ENCODE measurements around the gene COQ8B. TPM values are rescaled to one million over a fixed set of nuclear protein-coding genes. Genes with fewer than 3 reads are reported as not detected.

COQ8B gene
- total and polyA plus RNA-seq, 2 donors from 2014 or later = 45.8 to 55.3 TPM

DNA sequence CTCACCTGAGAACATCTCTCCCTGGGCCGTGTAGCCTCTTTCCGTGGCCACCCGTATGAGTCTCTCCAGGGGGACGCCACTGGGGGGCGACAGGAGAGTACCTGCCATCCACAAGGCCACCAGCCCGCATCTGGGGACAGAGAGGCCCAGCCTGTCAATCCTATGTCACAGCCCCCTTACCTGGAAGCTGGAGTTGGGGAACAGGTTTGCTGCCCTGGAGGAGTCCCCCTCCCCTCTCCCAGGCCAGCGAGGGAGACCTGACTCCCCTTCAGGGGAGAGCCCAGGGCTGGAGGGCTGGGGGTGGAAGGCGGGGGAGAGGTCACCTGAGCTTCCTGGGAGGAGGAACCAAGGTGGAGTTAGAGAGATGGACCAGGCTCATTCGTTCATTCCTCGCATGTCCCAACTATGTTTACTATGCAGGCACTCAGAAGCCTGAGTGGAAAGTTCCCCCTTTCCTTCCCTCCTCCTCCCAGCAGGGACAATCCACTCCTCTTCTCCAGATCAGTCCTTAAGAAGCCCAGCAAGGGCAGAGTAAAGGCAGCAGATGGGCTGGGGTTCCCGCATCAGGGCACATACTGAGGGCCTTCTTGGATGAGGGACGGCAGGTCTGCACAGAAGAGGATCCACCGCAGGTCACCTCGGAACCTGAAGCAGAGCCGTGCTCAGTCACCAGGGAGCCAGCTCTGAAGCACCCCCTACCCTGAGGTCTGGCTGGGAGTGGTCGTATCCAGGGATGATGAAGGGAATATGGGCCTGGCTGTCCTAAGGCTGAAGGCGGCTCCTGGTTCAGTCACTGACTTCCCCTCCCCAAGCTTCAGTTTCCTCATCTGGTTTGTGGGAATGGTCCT, 28.1 kb upstream of the COQ8B start:
- no peak overlapping the region for H3K27ac ChIP-seq (ENCODE audit: low read depth in 2 of 2, low read length in 2 of 2)
- H3K27me3 ChIP-seq (ENCODE audit: control insufficient read depth, insufficient read depth, low read length) = no peaks in the 10 kb centered on the region
- TF ChIP-seq, protein P1, sequence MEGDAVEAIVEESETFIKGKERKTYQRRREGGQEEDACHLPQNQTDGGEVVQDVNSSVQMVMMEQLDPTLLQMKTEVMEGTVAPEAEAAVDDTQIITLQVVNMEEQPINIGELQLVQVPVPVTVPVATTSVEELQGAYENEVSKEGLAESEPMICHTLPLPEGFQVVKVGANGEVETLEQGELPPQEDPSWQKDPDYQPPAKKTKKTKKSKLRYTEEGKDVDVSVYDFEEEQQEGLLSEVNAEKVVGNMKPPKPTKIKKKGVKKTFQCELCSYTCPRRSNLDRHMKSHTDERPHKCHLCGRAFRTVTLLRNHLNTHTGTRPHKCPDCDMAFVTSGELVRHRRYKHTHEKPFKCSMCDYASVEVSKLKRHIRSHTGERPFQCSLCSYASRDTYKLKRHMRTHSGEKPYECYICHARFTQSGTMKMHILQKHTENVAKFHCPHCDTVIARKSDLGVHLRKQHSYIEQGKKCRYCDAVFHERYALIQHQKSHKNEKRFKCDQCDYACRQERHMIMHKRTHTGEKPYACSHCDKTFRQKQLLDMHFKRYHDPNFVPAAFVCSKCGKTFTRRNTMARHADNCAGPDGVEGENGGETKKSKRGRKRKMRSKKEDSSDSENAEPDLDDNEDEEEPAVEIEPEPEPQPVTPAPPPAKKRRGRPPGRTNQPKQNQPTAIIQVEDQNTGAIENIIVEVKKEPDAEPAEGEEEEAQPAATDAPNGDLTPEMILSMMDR (IDR thresholded peaks at IDR 0.05; ENCODE audit: borderline replicate concordance, extremely low read depth, insufficient read depth) = peak; percentile 6
- H3K9me3 ChIP-seq (ENCODE audit: control insufficient read depth in 2 of 3, insufficient read depth in 1 of 3, low read length in 3 of 3) = no peaks in the 10 kb centered on the region
- intact Hi-C loops (cut with DNase I) = no loop called here
- FAIRE-seq (no peak), DNase-seq (peak in 4 of 5 donors; percentile 44 to 70 (median 50))
- peaks cover 0 to 4% (median 0%) of the 10 kb centered on the region in 3 donors for H3K36me3 ChIP-seq (ENCODE audit: control insufficient read depth in 2 of 3, insufficient read depth in 3 of 3, low read length in 3 of 3)
- peaks cover 0 to 11% (median 7%) of the 10 kb centered on the region in 3 donors for H3K4me1 ChIP-seq (ENCODE audit: control insufficient read depth in 2 of 3, insufficient read depth in 2 of 3, low read depth in 1 of 3, low read length in 3 of 3)
- H3K9ac ChIP-seq (ENCODE audit: low read length in 3 of 3) = peak overlapping the region in 1 of 3 donors; percentile 12
- H3K4me3 ChIP-seq (ENCODE audit: low read length in 3 of 3) = no peak overlapping the region

DNA sequence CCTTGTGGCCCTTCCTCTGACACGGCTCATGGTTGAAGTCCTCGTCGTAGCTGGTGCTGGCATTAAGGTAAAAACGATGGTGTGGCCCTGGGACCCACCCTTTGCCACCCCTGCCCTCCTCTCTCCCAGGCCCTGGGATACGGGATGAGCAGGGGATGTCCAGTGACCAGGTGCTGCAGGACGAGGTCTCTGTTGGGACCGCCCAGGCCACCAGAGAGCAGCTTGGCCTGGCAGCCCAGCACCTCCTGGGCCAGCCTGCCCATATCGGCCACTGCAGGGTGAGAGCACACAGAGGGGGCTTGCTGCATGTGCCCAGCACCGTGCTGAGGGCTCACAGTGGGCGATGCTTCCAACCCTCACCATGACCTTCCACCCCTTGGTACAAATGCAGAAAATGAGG, 27.2 kb upstream of the COQ8B start:
- DNase-seq = no peak
- peaks cover 0 to 8% (median 0%) of the 10 kb centered on the region in 3 donors for H3K36me3 ChIP-seq (ENCODE audit: control insufficient read depth in 2 of 3, insufficient read depth in 3 of 3, low read length in 3 of 3)
- TF ChIP-seq, protein P1 (IDR thresholded peaks at IDR 0.05; ENCODE audit: borderline replicate concordance, extremely low read depth, insufficient read depth) = no peak
- no peak for FAIRE-seq
- no peak overlapping the region for H3K9ac ChIP-seq (ENCODE audit: low read length in 3 of 3)
- H3K4me3 ChIP-seq (ENCODE audit: low read length in 3 of 3) = no peak overlapping the region
- no peak overlapping the region for H3K27ac ChIP-seq (ENCODE audit: low read depth in 2 of 2, low read length in 2 of 2)
- H3K9me3 ChIP-seq (ENCODE audit: control insufficient read depth in 2 of 3, insufficient read depth in 1 of 3, low read length in 3 of 3) = no peaks in the 10 kb centered on the region
- intact Hi-C loops (cut with DNase I) = no loop called here
- peaks cover 0 to 7% (median 0%) of the 10 kb centered on the region in 3 donors for H3K4me1 ChIP-seq (ENCODE audit: control insufficient read depth in 2 of 3, insufficient read depth in 2 of 3, low read depth in 1 of 3, low read length in 3 of 3)
- H3K27me3 ChIP-seq (ENCODE audit: control insufficient read depth, insufficient read depth, low read length) = no peaks in the 10 kb centered on the region

DNA sequence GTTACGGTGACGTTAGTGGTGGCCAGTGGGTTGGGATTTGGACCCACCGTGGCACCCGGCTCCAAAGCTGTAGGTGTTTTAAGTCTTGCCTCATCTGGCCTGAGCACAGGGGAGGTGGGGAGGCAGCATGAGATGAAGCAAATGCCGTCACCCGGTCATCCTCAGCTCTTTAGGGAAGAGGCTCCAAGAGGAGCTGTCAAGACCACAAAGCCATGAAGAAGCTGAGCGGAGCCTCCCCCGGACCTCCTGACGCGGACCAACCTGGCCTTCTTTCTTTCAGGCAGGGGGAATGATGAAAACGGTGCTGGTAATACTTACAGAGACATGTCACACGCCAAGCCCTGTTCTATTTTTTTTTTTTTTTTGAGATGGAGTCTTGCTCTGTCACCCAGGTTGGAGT, 26.2 kb upstream of the COQ8B start:
- Histone ChIP-seq H3K4me3 (ENCODE audit: low read length in 3 of 3) (no peak overlapping the region), H3K9ac (ENCODE audit: low read length in 3 of 3) (no peak overlapping the region), H3K36me3 (ENCODE audit: control insufficient read depth in 2 of 3, insufficient read depth in 3 of 3, low read length in 3 of 3) (peaks cover 2 to 9% (median 4%) of the 10 kb centered on the region in 3 donors), H3K27ac (ENCODE audit: low read depth in 2 of 2, low read length in 2 of 2) (no peak overlapping the region), H3K4me1 (ENCODE audit: control insufficient read depth in 2 of 3, insufficient read depth in 2 of 3, low read depth in 1 of 3, low read length in 3 of 3) (peaks cover 0 to 4% (median 0%) of the 10 kb centered on the region in 3 donors), H3K9me3 (ENCODE audit: control insufficient read depth in 2 of 3, insufficient read depth in 1 of 3, low read length in 3 of 3) (no peaks in the 10 kb centered on the region), H3K27me3 (ENCODE audit: control insufficient read depth, insufficient read depth, low read length) (no peaks in the 10 kb centered on the region)
- TF ChIP-seq, protein P1 (IDR thresholded peaks at IDR 0.05; ENCODE audit: borderline replicate concordance, extremely low read depth, insufficient read depth) = no peak
- intact Hi-C loops (cut with DNase I) = no loop called here
- DNase-seq (no peak), FAIRE-seq (no peak)
